ENCODE results near the gene CP.

DNA sequence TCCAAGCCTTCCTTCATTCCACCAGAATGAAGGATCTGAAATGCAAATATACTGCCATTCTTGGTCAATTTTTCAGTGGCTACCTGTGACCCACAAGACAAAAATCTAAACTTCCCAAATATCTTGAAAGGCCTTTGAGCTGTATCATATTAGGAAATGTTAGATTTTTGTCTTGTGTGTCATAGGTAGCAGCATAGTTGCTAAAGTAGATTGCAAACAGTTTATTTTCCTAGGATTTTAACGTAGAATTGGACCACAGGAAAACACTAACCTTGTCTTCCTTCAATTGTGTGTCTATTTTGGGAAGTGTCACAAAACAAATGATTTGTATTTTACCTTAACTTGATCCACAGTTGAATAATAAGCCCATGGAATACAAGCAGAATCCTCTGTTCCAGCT, 42.4 kb downstream of the CP start:
- TF ChIP-seq, protein P1, sequence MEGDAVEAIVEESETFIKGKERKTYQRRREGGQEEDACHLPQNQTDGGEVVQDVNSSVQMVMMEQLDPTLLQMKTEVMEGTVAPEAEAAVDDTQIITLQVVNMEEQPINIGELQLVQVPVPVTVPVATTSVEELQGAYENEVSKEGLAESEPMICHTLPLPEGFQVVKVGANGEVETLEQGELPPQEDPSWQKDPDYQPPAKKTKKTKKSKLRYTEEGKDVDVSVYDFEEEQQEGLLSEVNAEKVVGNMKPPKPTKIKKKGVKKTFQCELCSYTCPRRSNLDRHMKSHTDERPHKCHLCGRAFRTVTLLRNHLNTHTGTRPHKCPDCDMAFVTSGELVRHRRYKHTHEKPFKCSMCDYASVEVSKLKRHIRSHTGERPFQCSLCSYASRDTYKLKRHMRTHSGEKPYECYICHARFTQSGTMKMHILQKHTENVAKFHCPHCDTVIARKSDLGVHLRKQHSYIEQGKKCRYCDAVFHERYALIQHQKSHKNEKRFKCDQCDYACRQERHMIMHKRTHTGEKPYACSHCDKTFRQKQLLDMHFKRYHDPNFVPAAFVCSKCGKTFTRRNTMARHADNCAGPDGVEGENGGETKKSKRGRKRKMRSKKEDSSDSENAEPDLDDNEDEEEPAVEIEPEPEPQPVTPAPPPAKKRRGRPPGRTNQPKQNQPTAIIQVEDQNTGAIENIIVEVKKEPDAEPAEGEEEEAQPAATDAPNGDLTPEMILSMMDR (IDR thresholded peaks at IDR 0.05), result no peak
- no peak for TF ChIP-seq POLR2A (IDR thresholded peaks at IDR 0.05)
